GM23338 (cell line): ENCODE data around the gene SH3RF3. TPM values are rescaled to one million over a fixed set of nuclear protein-coding genes. Genes with fewer than 3 reads are reported as not detected.

Experiments
- ATAC-seq: fragments of 200-7000 bp; cut with Tn5 transposase; 3 replicates; pipeline ENCODE4 v1.9.1; 2020
- DNase-seq: peaks from one replicate; pipeline ENCODE4 v3.0.0-alpha.2; 2015; ENCODE audit warnings: low spot score
- H2AFZ ChIP-seq: fragments of 200-600 bp; sonication (generic); 2 replicates; pipeline ENCODE4 v1.8.0; 2016; ENCODE audit warnings: antibody characterized with exemption, mild to moderate bottlenecking, moderate library complexity
- H3F3A ChIP-seq: fragments of 200-600 bp; sonication (generic); replicated peaks from 2 replicates; pipeline ENCODE4 v1.8.0; 2017; ENCODE audit warnings: antibody characterized with exemption, mixed run types, low read depth
- H3K27ac ChIP-seq: fragments of 200-600 bp; sonication (generic); 2 replicates; pipeline ENCODE4 v1.6.1; 2016; ENCODE audit warnings: low read depth
- H3K27me3 ChIP-seq: fragments of 200-600 bp; sonication (generic); 2 replicates; pipeline ENCODE4 v1.8.0; 2016; ENCODE audit warnings: mild to moderate bottlenecking, mixed run types, moderate library complexity; ENCODE audit not compliant: insufficient read depth
- H3K36me3 ChIP-seq: fragments of 200-600 bp; sonication (generic); 2 replicates; pipeline ENCODE4 v1.8.0; 2016; ENCODE audit warnings: mild to moderate bottlenecking; ENCODE audit not compliant: insufficient read depth
- H3K4me1 ChIP-seq: fragments of 200-600 bp; sonication (generic); 2 replicates; pipeline ENCODE4 v1.8.0; 2016; ENCODE audit warnings: mild to moderate bottlenecking, moderate library complexity; ENCODE audit not compliant: insufficient read depth
- H3K4me2 ChIP-seq: fragments of 200-600 bp; sonication (generic); 2 replicates; pipeline ENCODE4 v1.7.1; 2017; ENCODE audit warnings: mixed run types
- H3K4me3 ChIP-seq: fragments of 200-600 bp; sonication (generic); 2 replicates; pipeline ENCODE4 v1.6.1; 2016; ENCODE audit warnings: mixed run types
- H3K79me2 ChIP-seq: fragments of 200-600 bp; sonication (generic); replicated peaks from 2 replicates; pipeline ENCODE4 v1.8.0; 2017; ENCODE audit warnings: mild to moderate bottlenecking; ENCODE audit not compliant: insufficient read depth
- H3K9me2 ChIP-seq: fragments of 200-600 bp; sonication (generic); 2 replicates; pipeline ENCODE4 v1.8.0; 2017; ENCODE audit not compliant: insufficient read depth
- H4K20me1 ChIP-seq: fragments of 200-600 bp; sonication (generic); replicated peaks from 2 replicates; pipeline ENCODE4 v1.8.0; 2017; ENCODE audit warnings: mild to moderate bottlenecking; ENCODE audit not compliant: insufficient read depth
- H3K27ac Mint-ChIP-seq: 2 replicates; pipeline ENCODE4 v1.8.0; 2020; ENCODE audit warnings: inconsistent platforms, mild to moderate bottlenecking, moderate library complexity, mixed read lengths
- H3K27me3 Mint-ChIP-seq: 3 replicates; pipeline ENCODE4 v1.8.0; 2022; ENCODE audit warnings: low read depth, mild to moderate bottlenecking, moderate library complexity, mixed read lengths, inconsistent platforms; ENCODE audit not compliant: insufficient read depth, poor library complexity
- H3K36me3 Mint-ChIP-seq: 3 replicates; pipeline ENCODE4 v1.8.0; 2021; ENCODE audit warnings: low read depth, mild to moderate bottlenecking, inconsistent platforms, moderate library complexity, mixed read lengths
- H3K4me1 Mint-ChIP-seq: 3 replicates; pipeline ENCODE4 v1.8.0; 2020; ENCODE audit warnings: mild to moderate bottlenecking, inconsistent platforms, mixed read lengths
- H3K4me3 Mint-ChIP-seq: 3 replicates; pipeline ENCODE4 v1.8.0; 2021; ENCODE audit warnings: moderate library complexity, mild to moderate bottlenecking, inconsistent platforms, mixed read lengths
- H3K9me3 Mint-ChIP-seq: 3 replicates; pipeline ENCODE4 v1.8.0; 2020; ENCODE audit warnings: moderate library complexity, mild to moderate bottlenecking, inconsistent platforms, mixed read lengths
- CREB1 ChIP-seq: fragments of 250-450 bp; sonication (Bioruptor Pico); IDR thresholded peaks from 2 replicates; pipeline ENCODE4 v1.5.0; 2020; ENCODE audit warnings: low read depth, mild to moderate bottlenecking, moderate library complexity
- CTCF ChIP-seq, 2 experiments: fragments of 200-600 bp in 1 of 2; sonication (generic) in 1 of 2; conservative IDR thresholded peaks; 2 replicates each; pipeline versions ENCODE4 v1.5.1 to v1.6.1; 2016 to 2017; ENCODE audit warnings: antibody characterized with exemption in 2 of 2, low read depth in 2 of 2, mild to moderate bottlenecking in 2 of 2, moderate library complexity in 1 of 2
- ETS1 ChIP-seq: IDR thresholded peaks from 2 replicates; pipeline ENCODE4 v1.6.1; 2016; ENCODE audit warnings: antibody characterized with exemption
- EZH2 ChIP-seq: fragments of 200-600 bp; sonication (generic); IDR thresholded peaks from one replicate; pipeline ENCODE4 v1.8.0; 2017; ENCODE audit warnings: antibody characterized with exemption, mild to moderate bottlenecking, low read depth; ENCODE audit not compliant: unreplicated experiment
- EZH2phosphoT487 ChIP-seq: fragments of 200-600 bp; sonication (generic); IDR thresholded peaks from one replicate; pipeline ENCODE4 v1.8.1; 2018; ENCODE audit warnings: antibody characterized with exemption; ENCODE audit not compliant: unreplicated experiment
- JUNB ChIP-seq: IDR thresholded peaks from one replicate; pipeline ENCODE4 v1.6.1; 2016; ENCODE audit warnings: antibody characterized with exemption; ENCODE audit not compliant: unreplicated experiment
- NANOG ChIP-seq: IDR thresholded peaks from 2 replicates; pipeline ENCODE4 v1.6.1; 2016; ENCODE audit warnings: antibody characterized with exemption, borderline replicate concordance
- POLR2AphosphoS5 ChIP-seq: IDR thresholded peaks from 2 replicates; pipeline ENCODE4 v1.6.1; 2016; ENCODE audit warnings: antibody characterized with exemption, low read depth
- STAT1 ChIP-seq: IDR thresholded peaks from one replicate; pipeline ENCODE4 v1.6.1; 2016; ENCODE audit warnings: antibody characterized with exemption; ENCODE audit not compliant: unreplicated experiment
- ZNF114 ChIP-seq: fragments of 250-450 bp; sonication (Bioruptor Pico); IDR thresholded peaks from 2 replicates; pipeline ENCODE4 v1.5.0; 2020; ENCODE audit warnings: mild to moderate bottlenecking, moderate library complexity
- ZNF331 ChIP-seq: fragments of 250-450 bp; sonication (Bioruptor Pico); IDR thresholded peaks from 2 replicates; pipeline ENCODE4 v1.5.0; 2020; ENCODE audit warnings: low read depth, mild to moderate bottlenecking, moderate library complexity
- ZNF462 ChIP-seq: fragments of 250-450 bp; sonication (Bioruptor Pico); IDR thresholded peaks from 2 replicates; pipeline ENCODE4 v1.5.0; 2020; ENCODE audit warnings: mild to moderate bottlenecking, moderate library complexity
- polyA plus RNA-seq: library from polyadenylated mRNA; unstranded; fragments of >200 nt; fragmentation: Nextera tagmentation; extraction: Ambion mirVana; gene quantifications from 2 replicates; pipeline ENCODE4 v1.2.1, GENCODE V29; 2016
- total RNA-seq: library from RNA; depleted of rRNA; stranded (reverse); fragments of >200 nt; shearing (Covaris generic); gene quantifications from 2 replicates; pipeline ENCODE4 v1.2.3, GENCODE V29; 2014
- TF ChIP-seq, protein P1 (sequence below): IDR thresholded peaks from one replicate; pipeline ENCODE4 v1.6.1; 2018; ENCODE audit warnings: antibody characterized with exemption; ENCODE audit not compliant: unreplicated experiment

Gene SH3RF3
- total and polyA plus RNA-seq, 2 experiments from 2014 or later = 0.11 to 0.63 TPM

DNA sequence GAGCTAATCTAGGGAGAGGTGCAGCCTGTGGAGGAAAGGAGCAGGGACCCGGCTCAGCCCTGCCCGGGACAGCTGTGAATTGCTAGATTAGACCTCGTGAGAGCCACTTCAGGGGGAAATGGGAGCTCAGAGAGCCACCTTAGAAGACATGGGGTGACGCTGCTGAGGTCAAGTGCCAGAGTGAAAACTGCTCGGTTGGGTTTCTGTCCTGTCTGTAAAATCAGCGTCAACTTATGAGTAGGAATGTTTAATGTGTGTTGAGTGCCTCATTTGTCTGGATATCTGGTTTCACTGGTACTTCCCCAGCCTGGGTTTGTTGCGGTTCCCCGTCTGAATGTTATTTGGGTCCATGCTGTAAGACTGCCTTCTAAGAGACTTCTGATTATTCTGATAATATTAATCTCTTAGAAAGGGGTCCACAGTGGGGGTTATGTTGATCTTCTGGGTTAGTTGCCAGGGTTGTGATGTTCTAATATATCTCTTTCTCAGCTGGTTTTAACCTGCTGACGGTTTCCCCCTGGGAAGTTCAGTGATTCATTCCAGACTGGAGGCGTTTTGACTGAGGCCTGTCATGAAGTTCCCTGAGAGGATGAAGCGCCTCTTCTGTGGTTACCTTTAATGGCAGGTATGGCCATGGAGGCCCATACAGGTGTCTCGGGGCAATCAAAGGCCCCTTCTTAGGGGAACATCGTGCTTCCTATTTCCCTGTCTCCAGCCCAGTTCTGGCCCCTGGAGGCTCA, 175.9 kb downstream of the SH3RF3 start:
- ATAC-seq (no peak), DNase-seq (no peak)
- H3K27ac ChIP-seq = no peak overlapping the region
- no peaks in the 10 kb centered on the region for H3K79me2 ChIP-seq
- H3K4me2 ChIP-seq = no peak overlapping the region
- H3K36me3 ChIP-seq = no peaks in the 10 kb centered on the region
- TF ChIP-seq CTCF (conservative IDR thresholded peaks at IDR 0.05; ENCODE audit: low read depth in 2 of 2) (no peak), EZH2phosphoT487 (no peak), ZNF331 (CRISPR knock-in tag) (no peak), CREB1 (no peak), ZNF114 (CRISPR knock-in tag) (no peak), JUNB (no peak), ETS1 (no peak), ZNF462 (CRISPR knock-in tag) (no peak), EZH2 (no peak), STAT1 (no peak), POLR2AphosphoS5 (no peak), NANOG (no peak)
- TF ChIP-seq, protein P1, sequence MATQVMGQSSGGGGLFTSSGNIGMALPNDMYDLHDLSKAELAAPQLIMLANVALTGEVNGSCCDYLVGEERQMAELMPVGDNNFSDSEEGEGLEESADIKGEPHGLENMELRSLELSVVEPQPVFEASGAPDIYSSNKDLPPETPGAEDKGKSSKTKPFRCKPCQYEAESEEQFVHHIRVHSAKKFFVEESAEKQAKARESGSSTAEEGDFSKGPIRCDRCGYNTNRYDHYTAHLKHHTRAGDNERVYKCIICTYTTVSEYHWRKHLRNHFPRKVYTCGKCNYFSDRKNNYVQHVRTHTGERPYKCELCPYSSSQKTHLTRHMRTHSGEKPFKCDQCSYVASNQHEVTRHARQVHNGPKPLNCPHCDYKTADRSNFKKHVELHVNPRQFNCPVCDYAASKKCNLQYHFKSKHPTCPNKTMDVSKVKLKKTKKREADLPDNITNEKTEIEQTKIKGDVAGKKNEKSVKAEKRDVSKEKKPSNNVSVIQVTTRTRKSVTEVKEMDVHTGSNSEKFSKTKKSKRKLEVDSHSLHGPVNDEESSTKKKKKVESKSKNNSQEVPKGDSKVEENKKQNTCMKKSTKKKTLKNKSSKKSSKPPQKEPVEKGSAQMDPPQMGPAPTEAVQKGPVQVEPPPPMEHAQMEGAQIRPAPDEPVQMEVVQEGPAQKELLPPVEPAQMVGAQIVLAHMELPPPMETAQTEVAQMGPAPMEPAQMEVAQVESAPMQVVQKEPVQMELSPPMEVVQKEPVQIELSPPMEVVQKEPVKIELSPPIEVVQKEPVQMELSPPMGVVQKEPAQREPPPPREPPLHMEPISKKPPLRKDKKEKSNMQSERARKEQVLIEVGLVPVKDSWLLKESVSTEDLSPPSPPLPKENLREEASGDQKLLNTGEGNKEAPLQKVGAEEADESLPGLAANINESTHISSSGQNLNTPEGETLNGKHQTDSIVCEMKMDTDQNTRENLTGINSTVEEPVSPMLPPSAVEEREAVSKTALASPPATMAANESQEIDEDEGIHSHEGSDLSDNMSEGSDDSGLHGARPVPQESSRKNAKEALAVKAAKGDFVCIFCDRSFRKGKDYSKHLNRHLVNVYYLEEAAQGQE = no peak
- H3K9me2 ChIP-seq = no peaks in the 10 kb centered on the region
- no peak overlapping the region for H3K27ac Mint-ChIP-seq
- H3K27me3 ChIP-seq = no peaks in the 10 kb centered on the region
- no peaks in the 10 kb centered on the region; the same call in 2 of the 3 replicates for H3K9me3 Mint-ChIP-seq
- no peaks in the 10 kb centered on the region for H3K36me3 Mint-ChIP-seq
- no peaks in the 10 kb centered on the region; the same call in 1 of the 2 replicates for H3K4me1 ChIP-seq
- H3F3A ChIP-seq = no peaks in the 10 kb centered on the region
- H3K4me3 Mint-ChIP-seq = no peak overlapping the region
- no peak overlapping the region for H2AFZ ChIP-seq
- peaks cover 11% of the 10 kb centered on the region for H3K4me1 Mint-ChIP-seq
- peaks cover 9% of the 10 kb centered on the region for H3K27me3 Mint-ChIP-seq
- no peak overlapping the region for H3K4me3 ChIP-seq
- H4K20me1 ChIP-seq = no peaks in the 10 kb centered on the region
